ENCODE results near the gene OR8G5.

DNA sequence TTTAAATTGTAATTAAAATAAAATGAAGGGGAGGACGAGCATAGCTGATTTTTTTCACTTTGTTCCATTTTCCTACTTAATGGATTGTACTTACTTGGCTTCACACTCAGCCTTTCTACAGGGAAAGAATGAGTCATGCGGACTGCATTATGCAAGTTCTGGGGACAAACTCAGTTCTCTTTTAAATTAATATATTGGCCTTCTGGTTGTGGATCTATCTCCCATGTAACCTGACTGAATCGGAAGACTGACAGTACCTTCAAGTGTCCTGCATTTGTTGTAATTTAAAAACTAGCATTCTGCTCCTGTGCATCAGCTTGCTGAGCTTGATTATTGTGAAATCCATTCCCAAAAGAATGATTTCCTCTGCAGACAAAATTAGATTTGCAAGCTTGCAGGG lies 45.4 kb downstream of the OR8G5 start:
- TF ChIP-seq, protein P1, sequence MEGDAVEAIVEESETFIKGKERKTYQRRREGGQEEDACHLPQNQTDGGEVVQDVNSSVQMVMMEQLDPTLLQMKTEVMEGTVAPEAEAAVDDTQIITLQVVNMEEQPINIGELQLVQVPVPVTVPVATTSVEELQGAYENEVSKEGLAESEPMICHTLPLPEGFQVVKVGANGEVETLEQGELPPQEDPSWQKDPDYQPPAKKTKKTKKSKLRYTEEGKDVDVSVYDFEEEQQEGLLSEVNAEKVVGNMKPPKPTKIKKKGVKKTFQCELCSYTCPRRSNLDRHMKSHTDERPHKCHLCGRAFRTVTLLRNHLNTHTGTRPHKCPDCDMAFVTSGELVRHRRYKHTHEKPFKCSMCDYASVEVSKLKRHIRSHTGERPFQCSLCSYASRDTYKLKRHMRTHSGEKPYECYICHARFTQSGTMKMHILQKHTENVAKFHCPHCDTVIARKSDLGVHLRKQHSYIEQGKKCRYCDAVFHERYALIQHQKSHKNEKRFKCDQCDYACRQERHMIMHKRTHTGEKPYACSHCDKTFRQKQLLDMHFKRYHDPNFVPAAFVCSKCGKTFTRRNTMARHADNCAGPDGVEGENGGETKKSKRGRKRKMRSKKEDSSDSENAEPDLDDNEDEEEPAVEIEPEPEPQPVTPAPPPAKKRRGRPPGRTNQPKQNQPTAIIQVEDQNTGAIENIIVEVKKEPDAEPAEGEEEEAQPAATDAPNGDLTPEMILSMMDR (IDR thresholded peaks at IDR 0.05; ENCODE audit: low read depth, low read length) = no peak
- TF ChIP-seq POLR2A (IDR thresholded peaks at IDR 0.05; ENCODE audit: extremely low read depth, insufficient read length) = no peak
